Peyer's patch (tissue), 4 donors: Measurements from ENCODE around the gene ZNF8. TPM values are rescaled to one million over a fixed set of nuclear protein-coding genes. Genes with fewer than 3 reads are reported as not detected.

Source experiments
- DNase-seq, 3 donors: peaks; one replicate each; pipeline ENCODE4 v3.0.0-alpha.2; 2017 to 2019
- H3K27ac ChIP-seq, 4 donors: fragments of 200-600 bp; sonication (generic); one replicate each; pipeline ENCODE4 v1.5.1; 2016 to 2019
- H3K27me3 ChIP-seq, 2 donors: fragments of 200-600 bp; sonication (generic); one replicate each; pipeline ENCODE4 v1.5.1; 2019
- H3K36me3 ChIP-seq, 3 donors: fragments of 200-600 bp; sonication (generic); one replicate each; pipeline ENCODE4 v1.5.1; 2016 to 2019
- H3K4me1 ChIP-seq, 4 donors: fragments of 200-600 bp; sonication (generic); one replicate each; pipeline ENCODE4 v1.5.1; 2016 to 2019
- H3K4me3 ChIP-seq, 4 donors: fragments of 200-600 bp; sonication (generic); 1 replicate in 3 of 4; 2 replicates in 1 of 4; pipeline ENCODE4 v1.5.1; 2016 to 2019; ENCODE audit warnings: mild to moderate bottlenecking in 1 of 4
- H3K9me3 ChIP-seq, 4 donors: fragments of 200-600 bp; sonication (generic); one replicate each; pipeline ENCODE4 v1.5.1; 2016 to 2019; ENCODE audit warnings: mild to moderate bottlenecking in 1 of 4
- CTCF ChIP-seq, 6 experiments: fragments of 450-650 bp in 4 of 6; fragments of 200-600 bp in 2 of 6; sonication (generic) in 1 of 6; IDR thresholded peaks; one replicate each; pipeline ENCODE4 v1.5.1; 2017 to 2019; ENCODE audit warnings: antibody characterized with exemption in 6 of 6, mild to moderate bottlenecking in 3 of 6, moderate library complexity in 1 of 6
- POLR2A ChIP-seq, 2 donors: fragments of 450-650 bp; IDR thresholded peaks; one replicate each; pipeline ENCODE4 v1.5.1; 2017; ENCODE audit warnings: antibody characterized with exemption in 2 of 2, mild to moderate bottlenecking in 2 of 2, moderate library complexity in 2 of 2
- total RNA-seq, 4 donors: library from RNA; depleted of rRNA; stranded (reverse); fragments of >200 nt; gene quantifications; one replicate each; pipeline ENCODE4 v1.1.0, GENCODE V29; 2016

ZNF8 gene
- total RNA-seq, 4 donors from 2014 or later = 7.0 to 8.9 (median 7.9) TPM

GRCh38 chr19:58334691-58335249, 56.0 kb downstream of the ZNF8 start:
- Histone ChIP-seq H3K9me3 (no peaks in the 10 kb centered on the region), H3K4me1 (no peaks in the 10 kb centered on the region), H3K36me3 (peaks cover 0 to 41% (median 0%) of the 10 kb centered on the region in 3 donors), H3K4me3 (no peak overlapping the region), H3K27ac (no peak overlapping the region), H3K27me3 (no peaks in the 10 kb centered on the region)
- no peak for DNase-seq
- no peak for TF ChIP-seq POLR2A (IDR thresholded peaks at IDR 0.05)
- TF ChIP-seq CTCF (IDR thresholded peaks at IDR 0.05) = no peak

- no peak for TF ChIP-seq CTCF (IDR thresholded peaks at IDR 0.05)
- no peak for TF ChIP-seq POLR2A (IDR thresholded peaks at IDR 0.05)
- peaks cover 0 to 41% (median 0%) of the 10 kb centered on the region in 3 donors for H3K36me3 ChIP-seq
Measured at GRCh38 chr19:58335630-58336029, 56.9 kb downstream of the ZNF8 start.

GRCh38 chr19:58336216-58336615, 57.5 kb downstream of the ZNF8 start:
- no peak for DNase-seq
- no peak overlapping the region for H3K4me3 ChIP-seq
- H3K36me3 ChIP-seq = peaks cover 0 to 41% (median 0%) of the 10 kb centered on the region in 3 donors
- TF ChIP-seq POLR2A (IDR thresholded peaks at IDR 0.05) (no peak), CTCF (IDR thresholded peaks at IDR 0.05) (no peak)
- no peaks in the 10 kb centered on the region for H3K9me3 ChIP-seq
- H3K27ac ChIP-seq = no peak overlapping the region
- no peaks in the 10 kb centered on the region for H3K4me1 ChIP-seq
- no peaks in the 10 kb centered on the region for H3K27me3 ChIP-seq

More at GRCh38 chr19:58335630-58336029, 56.9 kb downstream of the ZNF8 start:
- H3K27me3 ChIP-seq = no peaks in the 10 kb centered on the region
- H3K4me3 ChIP-seq = no peak overlapping the region
- H3K9me3 ChIP-seq = no peaks in the 10 kb centered on the region
- no peak for DNase-seq
- H3K27ac ChIP-seq = no peak overlapping the region
- no peaks in the 10 kb centered on the region for H3K4me1 ChIP-seq

GRCh38 chr19:58336820-58337219, 58.1 kb downstream of the ZNF8 start:
- peaks cover 0 to 41% (median 0%) of the 10 kb centered on the region in 3 donors for H3K36me3 ChIP-seq
- H3K4me1 ChIP-seq = no peaks in the 10 kb centered on the region
- H3K27ac ChIP-seq = no peak overlapping the region
- H3K9me3 ChIP-seq = no peaks in the 10 kb centered on the region
- no peak for DNase-seq
- TF ChIP-seq POLR2A (IDR thresholded peaks at IDR 0.05) (no peak), CTCF (IDR thresholded peaks at IDR 0.05) (no peak)
- no peaks in the 10 kb centered on the region for H3K27me3 ChIP-seq
- no peak overlapping the region for H3K4me3 ChIP-seq

GRCh38 chr19:58338336-58338735, 59.6 kb downstream of the ZNF8 start:
- Histone ChIP-seq H3K4me3 (no peak overlapping the region), H3K27me3 (no peaks in the 10 kb centered on the region), H3K36me3 (peaks cover 0 to 41% (median 0%) of the 10 kb centered on the region in 3 donors), H3K4me1 (no peaks in the 10 kb centered on the region), H3K27ac (no peak overlapping the region), H3K9me3 (no peaks in the 10 kb centered on the region)
- no peak for TF ChIP-seq POLR2A (IDR thresholded peaks at IDR 0.05)
- no peak for TF ChIP-seq CTCF (IDR thresholded peaks at IDR 0.05)
- DNase-seq = no peak
